Stimulated activated CD8-positive, alpha-beta memory T cell treated with anti-CD3 and anti-CD28 coated beads, Interleukin-15, amount 100 ng/mL, for 24 hours (primary cell): ENCODE data around the gene KEAP1.
A peak's percentile ranks its signal among the peaks of the same experiment; 100 is the strongest.
"Not testable (repeated sequence)": the region's sequence is repeated elsewhere in the genome, so short reads cannot be mapped to it uniquely, and the experiment has no call there.

Experiments
- DNase-seq: peaks from one replicate; pipeline ENCODE4 v3.0.0-alpha.2; 2020; ENCODE audit warnings: low read depth

The KEAP1 gene

GRCh38 chr19:10503002-10503789 is at the start of gene KEAP1:
TSS of gene KEAP1 (minus strand) at chr19:10503356. CDS start at chr19:10500033, 3,323 bp downstream.
- no peak for DNase-seq

DNA sequence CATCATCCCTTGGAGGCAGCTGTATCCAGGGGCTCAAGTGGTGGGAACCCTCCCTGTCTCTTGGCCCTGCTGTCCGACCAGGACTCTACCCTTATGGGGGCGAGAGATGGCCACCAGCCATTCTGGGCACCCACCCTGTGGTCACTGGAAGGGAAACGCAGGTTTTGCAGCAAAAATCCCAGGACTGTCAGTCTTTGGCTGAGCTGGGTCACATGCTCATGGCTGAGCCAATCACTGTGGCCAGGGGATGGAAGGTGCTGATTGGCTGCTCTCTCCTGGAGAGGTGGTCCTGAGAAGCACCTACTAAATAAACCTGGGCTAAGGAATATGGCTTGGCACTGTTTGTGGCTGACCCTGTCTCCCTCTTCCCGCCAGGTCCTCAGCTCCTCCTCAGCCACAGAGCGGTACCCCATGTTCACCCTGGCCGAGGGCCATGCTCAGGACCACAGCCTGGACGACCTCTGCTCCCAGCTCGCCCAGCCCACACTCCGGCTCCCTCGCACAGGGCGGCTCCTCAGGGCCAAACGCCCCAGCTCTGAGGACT is 49.4 kb upstream of the KEAP1 start:
- DNase-seq: no peak

DNA sequence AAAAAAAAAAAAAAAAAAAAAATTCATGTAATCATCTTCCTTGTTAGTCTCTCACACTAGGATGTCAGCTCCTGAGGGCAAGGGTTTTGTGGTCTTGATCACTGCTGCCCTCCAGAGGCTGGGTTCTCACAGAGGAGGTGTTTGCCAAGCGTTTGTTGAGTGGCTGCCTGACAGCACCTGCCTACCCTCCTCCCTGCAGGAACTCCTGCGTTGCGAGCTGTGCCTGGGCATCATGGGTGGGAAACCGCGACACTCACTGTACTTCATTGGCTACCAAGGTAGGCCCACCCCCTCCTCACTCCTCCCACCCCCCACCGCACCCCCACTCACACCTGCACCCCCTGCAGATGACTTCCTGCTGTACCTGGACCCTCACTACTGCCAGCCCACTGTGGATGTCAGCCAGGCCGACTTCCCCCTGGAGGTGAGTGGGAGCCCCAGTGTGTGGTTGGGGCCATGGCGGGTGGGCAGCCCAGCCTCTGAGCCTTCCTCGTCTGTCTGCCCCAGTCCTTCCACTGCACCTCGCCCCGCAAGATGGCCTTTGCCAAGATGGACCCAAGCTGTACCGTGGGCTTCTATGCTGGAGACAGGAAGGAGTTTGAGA is 48.6 kb upstream of the KEAP1 start:
- DNase-seq: no peak

GRCh38 chr19:10551006-10551405 is 47.9 kb upstream of the KEAP1 start:
- not testable (repeated sequence) for DNase-seq

DNA sequence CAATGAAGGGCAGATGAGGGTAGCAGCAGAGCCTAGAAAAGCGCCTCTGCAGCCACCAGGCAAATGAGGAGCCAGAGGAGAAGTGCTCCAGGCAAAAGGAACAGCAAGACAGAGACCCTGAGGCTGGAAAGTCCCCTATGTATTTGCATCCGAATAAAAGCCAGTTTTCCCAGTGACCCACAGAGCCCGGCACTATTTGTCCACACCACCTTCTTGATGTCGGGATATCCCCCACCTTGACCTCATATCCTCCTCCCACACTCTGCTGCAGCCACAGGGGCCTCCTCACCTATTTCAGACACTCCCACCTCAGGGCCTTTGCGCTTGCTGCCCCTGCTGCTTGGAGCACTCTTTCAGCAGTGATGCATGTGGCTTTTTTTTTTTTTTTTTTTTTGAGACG is 47.2 kb upstream of the KEAP1 start:
- no peak for DNase-seq

GRCh38 chr19:10549733-10550132 is 46.6 kb upstream of the KEAP1 start:
- no peak for DNase-seq

DNA sequence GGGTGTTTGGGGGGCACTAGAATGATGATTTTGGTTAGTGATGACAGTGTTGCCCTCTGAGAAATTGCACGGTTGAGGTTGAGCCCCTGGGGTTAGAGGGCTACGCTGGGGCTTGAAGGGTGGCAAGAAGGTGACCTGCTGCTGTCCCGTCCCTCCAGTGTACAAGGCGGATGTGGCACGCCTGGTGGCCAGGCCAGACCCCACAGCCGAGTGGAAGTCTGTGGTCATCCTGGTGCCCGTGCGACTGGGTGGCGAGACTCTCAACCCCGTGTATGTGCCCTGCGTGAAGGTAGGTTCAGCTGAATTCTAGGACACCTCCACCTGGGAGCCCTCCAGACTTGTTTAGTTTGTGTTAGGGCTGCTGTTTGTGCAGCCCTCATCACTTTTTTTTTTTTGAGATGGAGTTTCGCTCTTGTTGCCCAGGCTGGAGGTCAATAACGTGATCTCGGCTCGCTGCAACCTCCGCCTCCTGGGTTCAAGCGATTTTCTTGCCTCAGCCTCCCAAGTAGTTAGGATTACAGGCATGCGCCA is 45.7 kb upstream of the KEAP1 start:
- DNase-seq: no peak

DNA sequence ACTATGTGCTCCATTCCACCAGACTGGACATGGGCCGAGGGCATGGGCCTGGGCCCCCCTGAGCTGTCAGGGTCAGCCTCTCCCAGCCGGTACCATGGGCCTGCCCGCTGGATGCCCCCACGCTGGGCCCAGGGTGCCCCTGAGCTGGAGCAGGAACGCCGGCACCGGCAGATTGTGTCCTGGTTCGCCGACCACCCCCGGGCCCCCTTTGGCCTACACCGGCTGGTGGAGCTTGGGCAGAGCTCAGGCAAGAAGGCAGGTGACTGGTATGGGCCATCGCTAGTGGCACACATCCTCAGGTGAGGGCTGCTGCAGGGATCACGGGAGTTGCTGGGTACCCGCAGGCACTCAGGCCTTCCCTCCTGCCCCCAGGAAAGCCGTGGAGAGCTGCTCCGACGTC is 43.7 kb upstream of the KEAP1 start:
- DNase-seq: no peak

- no peak for DNase-seq
Measured at GRCh38 chr19:10544753-10545251, 41.6 kb upstream of the KEAP1 start.

DNA sequence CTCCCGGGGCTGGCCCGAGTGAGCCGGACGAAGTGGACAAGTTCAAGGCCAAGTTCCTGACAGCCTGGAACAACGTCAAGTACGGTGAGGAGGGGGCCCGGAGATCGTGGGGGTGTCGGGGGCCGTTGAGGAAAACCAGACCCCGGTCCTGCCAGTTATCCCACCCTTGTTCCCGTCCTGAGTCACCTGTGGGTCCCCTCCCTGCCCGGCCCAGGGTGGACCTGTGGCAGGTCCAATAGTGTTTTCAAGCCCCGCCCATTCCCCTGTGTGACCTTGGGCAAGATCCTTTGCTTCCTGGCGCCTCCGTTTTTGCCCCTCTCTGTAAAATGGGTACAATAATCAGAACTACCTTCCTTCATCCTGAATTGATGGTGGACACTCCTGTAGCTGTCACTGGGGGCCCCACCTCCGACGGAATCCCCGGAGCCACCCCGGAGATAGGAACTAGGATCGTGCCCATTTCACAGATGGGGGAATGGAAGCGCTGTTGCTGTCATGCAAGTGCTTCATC is 41.1 kb upstream of the KEAP1 start:
- DNase-seq: no peak

DNA sequence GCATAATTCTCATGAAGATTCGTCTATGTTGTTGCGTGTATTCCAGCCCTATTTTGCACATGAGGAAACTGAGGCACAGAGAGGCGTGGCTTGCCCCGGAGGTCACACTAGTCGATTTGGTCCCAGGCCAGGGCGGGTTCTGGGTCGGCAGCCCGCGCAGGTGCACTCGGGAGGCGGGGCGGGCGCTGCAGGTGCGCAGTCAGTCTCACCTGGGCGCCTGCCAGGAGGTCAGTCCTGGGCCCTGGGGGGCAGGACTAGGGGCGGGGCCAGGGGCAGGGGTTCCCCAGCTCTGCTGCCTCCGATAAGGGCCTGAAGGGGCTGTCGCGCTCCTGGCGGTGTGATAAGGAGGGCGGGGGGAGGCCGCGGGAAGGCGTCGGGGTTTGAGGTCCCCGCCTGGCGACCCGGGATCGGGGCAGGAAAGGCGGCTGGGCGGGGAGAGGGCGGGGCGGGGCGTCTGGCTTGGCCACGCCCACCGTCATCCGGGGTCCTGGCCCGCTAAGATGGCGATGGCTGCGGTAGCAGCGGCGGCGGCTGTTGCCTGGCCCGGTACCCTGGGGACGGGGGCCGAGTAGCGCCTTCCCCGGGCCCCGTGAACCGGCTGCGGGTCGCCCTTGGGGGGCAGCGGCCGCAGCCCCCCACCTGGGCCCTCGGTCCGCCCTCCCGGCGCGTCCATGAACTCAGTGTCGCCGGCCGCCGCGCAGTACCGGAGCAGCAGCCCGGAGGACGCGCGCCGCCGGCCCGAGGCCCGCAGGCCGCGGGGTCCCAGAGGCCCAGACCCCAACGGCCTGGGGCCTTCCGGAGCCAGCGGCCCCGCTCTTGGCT is 40.5 kb upstream of the KEAP1 start, which contains the start of gene ATG4D:
TSS of gene ATG4D (plus strand) at position 485 of the 822 bp plus-strand sequence. CDS start at position 672, 187 bp downstream.
- DNase-seq: peak; percentile 77

GRCh38 chr19:10543059-10543419 is 39.9 kb upstream of the KEAP1 start:
- DNase-seq: no peak

DNA sequence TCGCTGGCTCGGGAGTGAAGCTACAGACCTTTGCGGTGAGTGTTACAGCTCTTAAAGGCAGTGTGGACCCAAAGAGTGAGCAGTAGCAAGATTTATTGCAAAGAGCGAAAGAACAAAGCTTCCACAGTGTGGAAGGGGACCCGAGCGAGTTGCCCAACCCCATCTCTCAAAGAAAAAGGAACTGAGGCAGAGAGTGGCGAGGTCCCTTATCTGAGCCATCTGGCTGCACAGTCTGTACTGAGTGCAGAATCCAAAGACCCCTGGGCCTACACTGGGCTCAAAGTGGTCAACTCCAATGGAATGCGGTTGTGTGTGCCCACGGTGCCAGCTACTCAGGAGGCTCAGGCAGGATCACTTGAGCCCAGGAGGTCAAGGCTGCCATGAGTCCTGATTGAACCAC is 35.9 kb upstream of the KEAP1 start:
- not testable (repeated sequence) for DNase-seq

DNA sequence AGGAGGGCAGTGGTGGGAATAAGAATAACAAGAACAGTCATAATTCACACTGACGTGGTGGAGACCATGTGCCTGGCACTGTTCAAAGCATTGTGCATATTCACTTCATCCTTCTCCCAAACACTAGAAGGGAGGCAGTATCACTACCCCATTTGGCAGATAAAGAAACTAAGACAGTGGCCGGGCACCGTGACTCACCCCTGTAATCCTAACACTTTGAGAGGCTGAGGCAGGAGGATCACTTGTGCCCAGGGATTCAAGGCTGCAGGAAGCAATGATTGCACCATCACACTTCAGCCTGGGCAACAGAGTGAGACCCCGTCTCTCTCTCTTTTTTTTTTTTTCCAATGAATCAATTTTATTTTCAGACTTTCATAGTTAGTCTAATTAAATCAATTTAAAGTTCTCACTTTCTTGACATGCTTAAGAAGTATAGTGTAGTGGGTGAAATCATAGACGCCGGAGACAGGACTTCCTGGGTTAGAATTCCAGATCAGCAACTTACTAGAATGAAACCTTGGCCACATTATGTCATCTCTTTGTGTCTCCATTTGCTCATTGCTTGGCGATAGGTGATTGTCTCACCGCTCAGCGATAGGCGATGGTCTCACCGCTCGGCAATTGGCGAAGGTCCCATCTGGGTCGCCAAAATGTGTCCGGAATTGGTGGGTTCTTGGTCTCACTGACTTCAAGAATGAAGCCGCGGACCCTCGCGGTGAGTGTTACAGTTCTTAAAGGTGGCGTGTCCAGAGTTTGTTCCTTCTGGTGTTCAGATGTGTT is 35.2 kb upstream of the KEAP1 start:
- no peak for DNase-seq

DNA sequence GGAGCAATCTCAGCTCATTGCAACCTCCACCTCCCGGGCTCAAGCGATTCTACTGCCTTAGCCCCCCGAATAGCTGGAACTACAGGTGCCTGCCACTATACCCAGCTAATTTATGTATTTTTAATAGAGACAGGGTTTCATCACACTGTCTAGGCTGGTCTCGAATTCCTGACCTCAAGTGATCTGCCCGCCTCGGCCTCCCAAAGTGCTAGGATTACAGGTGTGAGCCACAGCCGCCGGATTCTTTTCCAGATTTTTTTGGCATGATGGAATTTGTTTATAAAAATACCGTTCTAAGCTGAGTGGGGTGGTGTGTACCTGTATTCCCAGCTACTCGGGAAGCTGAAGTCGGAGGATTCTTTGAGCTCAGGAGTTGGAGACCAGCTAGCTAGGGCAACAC is 34.5 kb upstream of the KEAP1 start:
- no peak for DNase-seq

- DNase-seq: no peak
Measured at GRCh38 chr19:10535613-10536012, 32.5 kb upstream of the KEAP1 start.

GRCh38 chr19:10533646-10534386 is 30.7 kb upstream of the KEAP1 start:
- no peak for DNase-seq

DNA sequence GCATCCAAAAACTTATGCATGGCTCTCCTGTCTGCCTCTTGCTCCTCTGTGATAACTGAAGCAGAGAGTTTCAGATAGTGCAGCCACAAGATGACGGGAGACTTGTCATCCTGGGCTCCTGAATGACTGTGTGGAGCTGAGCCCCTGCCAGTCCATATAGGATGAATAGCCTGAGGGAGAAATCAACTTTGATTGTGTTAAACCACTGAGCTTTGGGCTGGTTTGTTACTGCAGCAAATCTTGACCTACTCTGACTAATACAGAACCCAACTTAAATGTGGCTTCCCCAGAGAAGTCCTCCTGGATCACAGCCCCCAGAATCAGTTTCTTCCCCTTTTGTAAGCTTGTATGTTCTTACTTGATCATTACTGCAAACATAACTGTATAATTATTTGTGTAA is 29.3 kb upstream of the KEAP1 start:
- no peak for DNase-seq

- DNase-seq: not testable (repeated sequence)
Measured at GRCh38 chr19:10526887-10527286, 23.7 kb upstream of the KEAP1 start.

GRCh38 chr19:10525636-10526035 is 22.5 kb upstream of the KEAP1 start:
- DNase-seq: no peak
